ENCODE results near the gene EIF2A. TPM values are rescaled to one million over a fixed set of nuclear protein-coding genes. Genes with fewer than 3 reads are reported as not detected.

Gene EIF2A
- total and polyA plus RNA-seq, 2 of the 13 experiments (the other 11 are each of a cell fraction or from before 2014, with no cell fraction given), result 124 to 139 TPM

DNA sequence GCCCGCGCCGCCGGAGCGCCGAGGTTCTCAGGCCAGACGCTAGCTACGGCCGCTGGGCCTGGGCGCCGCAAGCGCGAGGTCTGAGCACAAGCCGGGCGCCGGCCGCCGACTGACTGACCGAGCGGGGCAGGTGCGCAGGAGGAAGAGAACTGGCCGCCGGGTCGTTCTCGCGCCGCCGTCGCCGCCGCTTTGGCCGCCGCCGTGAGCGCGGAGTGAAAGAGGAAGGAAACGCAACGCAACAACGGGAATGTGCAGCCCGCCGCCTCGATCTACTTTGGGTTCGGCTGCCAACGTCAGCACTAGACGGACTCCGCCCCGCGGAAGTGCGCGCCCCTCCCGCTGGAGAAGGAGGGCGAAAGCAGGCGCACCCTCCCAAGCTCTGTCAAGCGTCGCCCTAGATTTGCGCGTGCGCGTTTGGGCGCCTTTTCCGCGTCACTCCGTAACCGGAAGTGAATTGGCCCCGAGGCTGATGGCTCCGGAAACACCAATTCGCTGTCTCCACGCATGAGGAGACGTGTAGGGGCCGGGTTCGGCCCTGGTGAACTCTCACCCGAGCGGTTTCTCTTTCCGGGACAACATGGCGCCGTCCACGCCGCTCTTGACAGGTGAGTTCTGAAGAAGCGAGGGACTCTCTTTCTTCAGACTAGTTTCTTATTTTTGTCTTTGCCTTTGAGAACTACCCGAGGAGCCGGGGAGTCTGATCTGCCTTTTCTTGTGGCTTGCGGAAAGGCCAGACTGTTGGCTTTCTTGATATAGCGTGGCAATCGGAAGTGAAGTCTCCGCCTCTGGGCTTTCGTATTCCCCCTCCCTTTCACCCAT, at the start of gene EIF2A, which contains the start of gene SERP1 (continued):
- TF ChIP-seq, protein P1, sequence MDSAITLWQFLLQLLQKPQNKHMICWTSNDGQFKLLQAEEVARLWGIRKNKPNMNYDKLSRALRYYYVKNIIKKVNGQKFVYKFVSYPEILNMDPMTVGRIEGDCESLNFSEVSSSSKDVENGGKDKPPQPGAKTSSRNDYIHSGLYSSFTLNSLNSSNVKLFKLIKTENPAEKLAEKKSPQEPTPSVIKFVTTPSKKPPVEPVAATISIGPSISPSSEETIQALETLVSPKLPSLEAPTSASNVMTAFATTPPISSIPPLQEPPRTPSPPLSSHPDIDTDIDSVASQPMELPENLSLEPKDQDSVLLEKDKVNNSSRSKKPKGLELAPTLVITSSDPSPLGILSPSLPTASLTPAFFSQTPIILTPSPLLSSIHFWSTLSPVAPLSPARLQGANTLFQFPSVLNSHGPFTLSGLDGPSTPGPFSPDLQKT (CRISPR knock-in tag; IDR thresholded peaks at IDR 0.05; ENCODE audit: borderline replicate concordance), result no peak
- TF ChIP-seq ZSCAN31 (CRISPR knock-in tag; IDR thresholded peaks at IDR 0.05; ENCODE audit: low read depth), result peak; percentile 95
- peak; percentile 82 for TF ChIP-seq ELF3 (CRISPR knock-in tag; IDR thresholded peaks at IDR 0.05)
- no peak for TF ChIP-seq ZNF660 (CRISPR knock-in tag; IDR thresholded peaks at IDR 0.05; ENCODE audit: borderline replicate concordance, low read depth)
- TF ChIP-seq PHF5A (CRISPR knock-in tag; IDR thresholded peaks at IDR 0.05; ENCODE audit: low read depth, unreplicated experiment), result peak; percentile 46
- TF ChIP-seq EEA1 (CRISPR knock-in tag; IDR thresholded peaks at IDR 0.05; ENCODE audit: borderline replicate concordance), result peak; percentile 85; the same call in 1 of the 2 replicates
- no peak for TF ChIP-seq NR3C1 (CRISPR knock-in tag; IDR thresholded peaks at IDR 0.05)
- peak; percentile 43; the same call in 1 of the 2 replicates for TF ChIP-seq MAFF (IDR thresholded peaks at IDR 0.05; ENCODE audit: low read depth, low read length)
- no peak for TF ChIP-seq MTF1 (CRISPR knock-in tag; IDR thresholded peaks at IDR 0.05)
- peak; percentile 83; the same call in 1 of the 2 replicates for TF ChIP-seq GMEB2 (CRISPR knock-in tag; IDR thresholded peaks at IDR 0.05; ENCODE audit: low read depth)
- TF ChIP-seq ELF4 (CRISPR knock-in tag; IDR thresholded peaks at IDR 0.05; ENCODE audit: borderline replicate concordance), result peak; percentile 97
- no peak for TF ChIP-seq CBX1 (IDR thresholded peaks at IDR 0.05; ENCODE audit: low read depth)
- TF ChIP-seq THAP11 (CRISPR knock-in tag; IDR thresholded peaks at IDR 0.05), result peak; percentile 95
- TF ChIP-seq MED8 (CRISPR knock-in tag; IDR thresholded peaks at IDR 0.05; ENCODE audit: insufficient replicate concordance), result peak; percentile 34
- TF ChIP-seq SP1 (IDR thresholded peaks at IDR 0.05), result no peak
- TF ChIP-seq SP1 (CRISPR knock-in tag; IDR thresholded peaks at IDR 0.05), result no peak; the same call in 1 of the 2 replicates
- 0 out of 2 replicates have a peak, but pooled peaks have one; percentile 57 for TF ChIP-seq ARID2 (CRISPR knock-in tag; IDR thresholded peaks at IDR 0.05; ENCODE audit: borderline replicate concordance)
- TF ChIP-seq ZNF362 (CRISPR knock-in tag; IDR thresholded peaks at IDR 0.05; ENCODE audit: borderline replicate concordance), result no peak
- TF ChIP-seq HMG20B (CRISPR knock-in tag; conservative IDR thresholded peaks at IDR 0.05), result no peak
- TF ChIP-seq ZNF20 (CRISPR knock-in tag; IDR thresholded peaks at IDR 0.05), result no peak
- TF ChIP-seq HES4 (CRISPR knock-in tag; IDR thresholded peaks at IDR 0.05; ENCODE audit: borderline replicate concordance), result peak; percentile 96
- TF ChIP-seq ZNF253 (CRISPR knock-in tag; IDR thresholded peaks at IDR 0.05; ENCODE audit: borderline replicate concordance), result no peak
- no peak for TF ChIP-seq ZNF629 (CRISPR knock-in tag; conservative IDR thresholded peaks at IDR 0.05)
- TF ChIP-seq USF2 (IDR thresholded peaks at IDR 0.05; ENCODE audit: low read depth, low read length), result no peak
- TF ChIP-seq USF2 (CRISPR knock-in tag; IDR thresholded peaks at IDR 0.05; ENCODE audit: borderline replicate concordance), result no peak; the same call in 1 of the 2 replicates
